HCT116 (cell line): Measurements from ENCODE around the gene LSM14A.

ENCODE experiments used
- EZH2 ChIP-seq: fragments of 200-600 bp; sonication (generic); IDR thresholded peaks from 2 replicates; pipeline ENCODE4 v1.6.1; 2017; ENCODE audit warnings: antibody characterized with exemption, mixed run types
- MAX ChIP-seq: IDR thresholded peaks from 2 replicates; pipeline ENCODE4 v1.6.1; 2012
- POLR2A ChIP-seq: IDR thresholded peaks from 2 replicates; pipeline ENCODE4 v1.7.0; 2011; ENCODE audit warnings: borderline replicate concordance; ENCODE audit not compliant: insufficient read depth, insufficient read length; ENCODE audit errors: extremely low read depth
- POLR2AphosphoS5 ChIP-seq: IDR thresholded peaks from 2 replicates; pipeline ENCODE4 v1.6.1; 2011; ENCODE audit warnings: mild to moderate bottlenecking, low read depth, low read length, moderate library complexity
- RAD21 ChIP-seq: IDR thresholded peaks from 2 replicates; pipeline ENCODE4 v1.6.1; 2012; ENCODE audit warnings: low read depth, mild to moderate bottlenecking
- SIN3A ChIP-seq: IDR thresholded peaks from 2 replicates; pipeline ENCODE4 v1.6.1; 2012; ENCODE audit warnings: low read depth
- SRF ChIP-seq: IDR thresholded peaks from 2 replicates; pipeline ENCODE4 v1.6.1; 2012; ENCODE audit warnings: low read depth
- TCF7L2 ChIP-seq: IDR thresholded peaks from 2 replicates; pipeline ENCODE4 v1.7.0; 2011; ENCODE audit warnings: borderline replicate concordance, inconsistent platforms; ENCODE audit not compliant: insufficient read depth, insufficient read length; ENCODE audit errors: extremely low read depth
- YY1 ChIP-seq: IDR thresholded peaks from 2 replicates; pipeline ENCODE4 v1.6.1; 2011; ENCODE audit warnings: low read length, low read depth, moderate library complexity, mild to moderate bottlenecking; ENCODE audit not compliant: insufficient replicate concordance; ENCODE audit errors: extremely low read depth
- ZBTB33 ChIP-seq: IDR thresholded peaks from 2 replicates; pipeline ENCODE4 v1.6.1; 2011; ENCODE audit warnings: mild to moderate bottlenecking, low read length, moderate library complexity; ENCODE audit not compliant: insufficient replicate concordance; ENCODE audit errors: extremely low read depth
- ZNF274 ChIP-seq: fragments of 200-500 bp; sonication (Bioruptor generic); IDR thresholded peaks from 2 replicates; pipeline ENCODE4 v1.6.1; 2014; ENCODE audit warnings: mild to moderate bottlenecking, low read depth, low read length, inconsistent platforms
- TF ChIP-seq, protein P1 (sequence below), 3 experiments: fragments of 200-600 bp in 1 of 3; sonication (generic) in 1 of 3; IDR thresholded peaks in 2 of 3; conservative IDR thresholded peaks in 1 of 3; 2 replicates each; pipeline ENCODE4 v1.5.1; 2012 to 2017; ENCODE audit warnings: low read depth in 2 of 3, low read length in 2 of 3, antibody characterized with exemption in 1 of 3, borderline replicate concordance in 1 of 3, control low read depth in 1 of 3, mild to moderate bottlenecking in 1 of 3, mixed read lengths in 1 of 3, mixed run types in 1 of 3, moderate library complexity in 1 of 3; ENCODE audit not compliant: insufficient read depth in 1 of 3

DNA sequence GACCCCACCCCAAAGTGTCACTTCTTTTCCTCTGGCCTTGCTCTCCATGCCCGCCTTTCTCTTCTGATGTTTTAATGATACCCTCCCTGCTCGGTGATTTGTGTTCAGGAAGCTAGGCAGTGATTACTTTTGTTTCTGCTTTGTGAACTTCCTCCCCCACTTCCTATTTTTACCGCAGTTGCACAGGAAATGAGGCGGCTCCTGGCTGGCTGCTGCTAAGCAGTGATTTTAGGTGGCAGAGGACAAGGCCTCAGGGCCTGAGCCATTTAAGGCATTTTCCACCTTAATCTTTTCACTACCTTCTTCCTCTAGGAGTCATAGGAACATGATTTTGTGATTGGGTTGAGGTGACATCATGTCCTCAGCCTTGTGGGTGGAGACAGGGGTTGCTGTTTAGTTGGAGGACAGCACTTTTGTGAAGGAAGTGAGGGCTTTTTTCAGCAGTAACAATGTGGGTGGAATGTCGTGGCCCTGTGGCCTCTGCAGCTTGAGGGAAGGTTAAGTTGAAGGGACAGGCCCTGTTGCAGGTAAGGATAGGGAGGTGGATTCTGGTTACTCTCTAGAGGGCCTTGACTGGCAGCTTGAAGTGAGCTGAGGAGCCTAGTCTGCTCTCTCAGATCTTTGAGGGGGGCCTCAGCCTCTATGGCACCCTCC, 97.8 kb downstream of the LSM14A start:
- TF ChIP-seq, protein P1, sequence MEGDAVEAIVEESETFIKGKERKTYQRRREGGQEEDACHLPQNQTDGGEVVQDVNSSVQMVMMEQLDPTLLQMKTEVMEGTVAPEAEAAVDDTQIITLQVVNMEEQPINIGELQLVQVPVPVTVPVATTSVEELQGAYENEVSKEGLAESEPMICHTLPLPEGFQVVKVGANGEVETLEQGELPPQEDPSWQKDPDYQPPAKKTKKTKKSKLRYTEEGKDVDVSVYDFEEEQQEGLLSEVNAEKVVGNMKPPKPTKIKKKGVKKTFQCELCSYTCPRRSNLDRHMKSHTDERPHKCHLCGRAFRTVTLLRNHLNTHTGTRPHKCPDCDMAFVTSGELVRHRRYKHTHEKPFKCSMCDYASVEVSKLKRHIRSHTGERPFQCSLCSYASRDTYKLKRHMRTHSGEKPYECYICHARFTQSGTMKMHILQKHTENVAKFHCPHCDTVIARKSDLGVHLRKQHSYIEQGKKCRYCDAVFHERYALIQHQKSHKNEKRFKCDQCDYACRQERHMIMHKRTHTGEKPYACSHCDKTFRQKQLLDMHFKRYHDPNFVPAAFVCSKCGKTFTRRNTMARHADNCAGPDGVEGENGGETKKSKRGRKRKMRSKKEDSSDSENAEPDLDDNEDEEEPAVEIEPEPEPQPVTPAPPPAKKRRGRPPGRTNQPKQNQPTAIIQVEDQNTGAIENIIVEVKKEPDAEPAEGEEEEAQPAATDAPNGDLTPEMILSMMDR (IDR thresholded peaks at IDR 0.05 in 2 of 3, conservative IDR thresholded peaks at IDR 0.05 in 1 of 3; ENCODE audit: borderline replicate concordance in 1 of 3, insufficient read depth in 1 of 3, low read depth in 2 of 3, low read length in 2 of 3), result no peak
- TF ChIP-seq POLR2A, result no peak
- no peak for TF ChIP-seq POLR2AphosphoS5
- TF ChIP-seq RAD21, result no peak
- TF ChIP-seq SIN3A, result no peak
- TF ChIP-seq YY1, result no peak
- TF ChIP-seq SRF, result no peak
- TF ChIP-seq EZH2, result no peak
- no peak for TF ChIP-seq MAX
- no peak for TF ChIP-seq ZBTB33
- TF ChIP-seq TCF7L2, result no peak
- no peak for TF ChIP-seq ZNF274
